Forelimb muscle (tissue), 1 donor: Measurements from ENCODE around the gene CLTRN. TPM values are rescaled to one million over a fixed set of nuclear protein-coding genes. Genes with fewer than 3 reads are reported as not detected.
"Not testable (repeated sequence)": the region's sequence is repeated elsewhere in the genome, so short reads cannot be mapped to it uniquely, and the experiment has no call there.

ENCODE experiments used
- DNase-seq: peaks from one replicate; pipeline ENCODE4 v3.0.0-alpha.2; 2013; ENCODE audit warnings: low read depth
- polyA plus RNA-seq: library from polyadenylated mRNA; unstranded; fragments of 120-200 nt; gene quantifications from one replicate; pipeline ENCODE4 v1.2.1, GENCODE V29; 2013; ENCODE audit not compliant: insufficient read length

CLTRN gene
- 0.61 TPM for polyA plus RNA-seq

DNA sequence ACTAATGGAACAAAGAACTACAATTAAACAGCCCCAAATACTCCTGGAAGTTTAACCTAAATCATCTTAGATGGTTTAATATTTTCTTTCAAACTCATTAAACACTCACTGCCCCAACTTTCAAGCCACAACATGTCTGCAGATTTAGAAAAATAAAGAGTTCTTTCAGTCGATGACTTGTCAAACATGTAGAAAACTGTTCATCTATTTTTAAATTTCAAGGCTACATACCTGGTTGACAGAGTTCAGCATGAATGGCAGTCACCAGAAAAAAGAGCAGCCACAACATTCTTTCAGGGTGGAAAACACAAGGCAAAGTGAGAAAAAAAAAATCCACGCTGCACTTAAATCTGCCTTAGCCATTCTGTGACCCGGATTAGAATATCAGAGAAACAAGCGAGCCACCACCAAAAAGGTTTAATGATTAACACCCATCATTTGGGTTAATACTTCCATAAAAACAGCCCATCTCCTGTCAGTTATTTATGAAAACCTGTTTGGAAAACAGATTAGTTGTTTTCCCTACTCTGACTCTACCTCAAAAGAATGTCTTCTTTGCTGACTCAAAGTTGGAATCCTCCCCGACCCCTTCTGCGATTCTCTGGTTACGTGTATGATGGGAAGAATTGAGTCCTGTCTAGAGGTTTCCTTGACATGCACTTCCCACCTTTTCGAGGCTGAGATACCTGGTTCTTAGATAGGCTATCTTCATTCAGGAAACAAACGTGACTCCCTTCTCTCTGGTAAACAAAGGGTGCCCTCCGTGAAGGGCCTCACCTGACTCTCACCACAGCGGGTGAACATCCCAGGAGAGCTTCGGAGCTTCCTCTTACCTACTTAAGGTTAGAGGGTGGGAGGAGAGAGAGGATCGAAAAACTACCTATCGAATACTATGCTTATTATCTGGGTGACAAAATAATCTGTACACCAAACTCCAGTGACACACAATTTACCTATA is at the start of gene CLTRN:
Gene CLTRN, minus strand, starts transcription at position 319 of the 958 bp plus-strand sequence. Its CDS starts 30 bp downstream, at position 289.
- DNase-seq, result no peak

DNA sequence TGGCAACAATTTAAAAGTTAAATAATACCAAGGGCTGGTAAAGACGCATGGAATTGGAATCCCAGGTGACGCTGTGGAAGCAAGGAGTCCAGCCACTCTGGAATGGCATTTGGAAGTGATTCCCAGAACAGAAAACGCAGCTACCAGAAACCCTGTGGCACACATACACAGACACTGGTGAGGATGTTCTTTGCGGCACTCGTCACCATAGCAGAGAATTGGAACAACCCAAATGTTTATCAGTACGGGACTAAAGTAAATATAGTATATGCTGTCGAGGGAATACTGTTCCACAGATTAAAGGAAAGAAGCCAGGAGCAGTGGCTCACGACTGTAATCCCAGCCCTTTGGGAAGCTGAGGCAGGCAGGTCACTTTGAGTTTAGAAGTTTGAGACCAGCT is 39.7 kb upstream of the CLTRN start:
- DNase-seq, result not testable (repeated sequence)

GRCh38 chrX:15703809-15704208 is 39.2 kb upstream of the CLTRN start:
- DNase-seq, result not testable (repeated sequence)

DNA sequence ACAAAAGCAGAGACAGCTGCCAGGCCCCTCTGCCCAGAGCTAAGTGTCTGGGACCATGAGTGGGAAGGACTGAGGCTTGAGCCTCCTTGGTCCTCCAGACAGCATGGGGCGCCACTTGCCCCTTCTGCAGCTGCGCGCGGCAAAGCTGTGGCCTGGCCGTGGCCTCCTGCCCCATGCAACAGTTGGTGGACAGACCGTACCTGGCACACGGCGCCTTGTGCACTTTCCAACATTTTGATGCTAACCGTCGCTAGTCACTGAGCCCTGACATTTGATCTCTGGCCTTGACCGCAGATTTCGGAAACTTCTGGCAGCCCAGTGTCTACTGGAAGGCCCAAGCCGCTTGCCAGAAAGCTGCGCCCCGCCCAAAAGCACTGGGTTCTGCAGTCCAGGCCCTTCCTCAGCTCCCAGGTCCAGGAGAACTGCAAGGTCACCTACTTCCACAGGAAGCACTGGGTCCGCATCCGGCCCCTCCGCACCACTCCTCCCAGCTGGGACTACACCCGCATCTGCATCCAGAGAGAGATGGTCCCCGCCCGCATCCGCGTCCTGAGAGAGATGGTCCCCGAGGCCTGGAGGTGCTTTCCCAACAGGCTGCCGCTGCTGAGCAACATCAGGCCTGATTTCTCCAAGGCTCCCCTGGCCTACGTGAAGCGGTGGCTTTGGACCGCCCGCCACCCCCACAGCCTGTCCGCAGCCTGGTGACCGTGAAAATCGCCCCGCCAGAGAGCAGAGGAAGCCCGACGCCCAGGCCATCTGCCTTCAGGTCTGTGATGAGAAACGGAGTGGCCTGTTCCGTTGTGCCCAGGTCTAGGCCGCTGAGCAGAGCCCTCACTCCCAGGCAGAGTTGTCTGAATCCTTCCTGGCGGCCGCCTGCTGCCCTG is 38.1 kb upstream of the CLTRN start:
- no peak for DNase-seq

GRCh38 chrX:15696516-15696915 is 31.9 kb upstream of the CLTRN start:
- DNase-seq, result no peak

DNA sequence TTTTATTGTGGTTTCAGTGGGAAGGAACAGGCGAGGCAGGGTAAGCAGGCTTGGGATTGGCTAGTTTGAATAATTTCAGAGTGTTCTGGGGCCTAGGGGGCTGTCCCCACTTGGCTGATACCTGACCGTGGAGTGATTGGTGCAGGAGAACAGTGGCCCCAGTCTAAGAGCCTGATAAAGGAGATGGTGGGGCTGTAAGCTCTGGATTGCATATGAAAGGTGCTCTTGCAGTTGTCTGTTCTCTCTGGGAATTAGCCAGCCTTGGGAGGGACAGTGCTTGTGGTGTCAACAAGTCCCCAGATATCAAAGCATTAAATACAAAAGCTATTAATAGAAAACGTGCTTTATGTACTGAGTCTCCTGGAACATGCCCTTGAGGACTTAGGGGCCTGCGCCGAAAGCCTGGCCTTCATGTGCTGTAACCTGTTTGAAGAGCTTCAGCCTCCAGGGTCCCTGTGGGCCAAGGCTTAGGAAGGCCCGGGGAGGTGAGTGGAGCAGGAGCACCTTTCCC is 30.4 kb upstream of the CLTRN start:
- no peak for DNase-seq

DNA sequence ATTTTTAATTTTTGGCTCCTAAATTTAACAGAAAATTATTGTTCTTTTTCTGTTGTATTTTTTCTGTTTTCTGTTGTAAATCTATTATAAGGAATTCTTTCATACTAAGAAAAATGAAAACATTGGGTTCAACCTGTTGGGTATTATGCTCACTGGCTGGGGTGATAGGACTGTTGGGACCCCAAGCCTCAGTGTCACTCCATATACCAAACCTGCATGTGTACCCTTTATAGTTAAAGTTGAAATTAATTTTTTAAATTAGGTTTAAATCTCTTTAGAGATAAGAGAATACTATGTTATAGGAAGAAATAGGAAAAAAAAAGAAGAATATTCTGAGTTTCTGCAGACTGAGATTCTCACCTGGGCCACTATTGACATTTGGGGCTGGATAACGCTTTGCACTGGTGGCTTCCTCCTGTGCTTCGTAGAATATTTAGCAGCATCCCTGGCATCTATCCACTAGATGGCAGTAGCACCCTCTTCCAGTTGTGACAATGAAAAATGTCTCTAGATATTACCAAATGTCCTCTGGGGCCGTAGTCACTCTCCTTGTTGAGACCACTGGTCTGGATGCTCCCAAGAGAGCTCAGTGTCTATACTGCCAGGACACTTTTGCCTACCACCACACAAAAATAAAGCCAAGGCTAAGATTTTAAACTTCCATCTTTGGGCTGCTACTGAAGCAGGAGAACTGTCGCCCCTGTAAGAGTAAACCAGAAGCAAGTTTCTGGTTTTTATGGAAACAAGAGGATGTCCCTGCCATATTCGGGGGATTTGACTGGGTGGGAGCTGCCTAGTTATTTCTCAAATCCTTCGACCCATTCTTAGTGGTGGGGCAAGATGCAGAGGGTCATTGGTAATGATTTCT is 22.4 kb upstream of the CLTRN start:
- DNase-seq, result no peak

- no peak for DNase-seq
Observed at GRCh38 chrX:15683193-15683592, 18.6 kb upstream of the CLTRN start.

DNA sequence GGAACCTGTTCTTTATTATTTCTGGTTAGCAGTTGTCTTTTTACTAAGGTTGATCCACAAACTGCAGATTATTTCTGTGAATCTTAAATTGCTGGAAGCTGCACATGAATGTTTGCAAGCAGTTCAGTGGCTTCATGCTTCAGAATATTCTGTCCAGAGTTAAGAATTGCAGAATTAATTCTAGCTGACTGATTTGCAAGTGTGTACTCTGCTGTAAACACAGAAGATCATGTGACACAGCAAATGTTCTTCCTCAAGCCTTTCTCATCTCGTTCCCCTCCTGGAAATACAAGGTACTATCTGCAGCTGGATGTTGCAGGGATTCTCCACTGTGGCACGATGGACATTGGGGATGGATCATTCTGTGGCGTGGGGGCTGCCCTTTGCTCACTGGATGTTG is 16.8 kb upstream of the CLTRN start:
- DNase-seq, result no peak

- DNase-seq, result no peak
Observed at GRCh38 chrX:15680401-15680800, 15.8 kb upstream of the CLTRN start.

DNA sequence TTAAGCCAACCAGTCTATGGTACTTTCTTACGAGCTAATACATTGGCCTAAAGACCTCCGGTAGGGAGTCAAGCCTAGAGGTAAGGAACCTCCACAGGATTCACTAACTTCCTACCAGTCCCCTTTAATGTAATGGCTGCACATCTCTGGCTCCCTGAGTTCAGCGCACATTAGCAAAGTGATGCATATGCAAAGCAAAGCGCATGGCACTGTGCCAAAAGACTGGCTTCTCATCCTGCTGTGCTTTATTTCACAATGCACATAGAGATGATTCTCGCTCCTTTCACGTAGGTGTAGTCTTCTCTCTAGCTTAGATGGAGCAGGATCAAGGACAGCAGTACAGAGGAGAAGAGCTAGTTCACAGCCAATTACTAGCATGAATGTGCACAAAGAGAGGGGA is 14.6 kb upstream of the CLTRN start:
- DNase-seq, result no peak

GRCh38 chrX:15678339-15678738 is 13.7 kb upstream of the CLTRN start:
- DNase-seq, result no peak

DNA sequence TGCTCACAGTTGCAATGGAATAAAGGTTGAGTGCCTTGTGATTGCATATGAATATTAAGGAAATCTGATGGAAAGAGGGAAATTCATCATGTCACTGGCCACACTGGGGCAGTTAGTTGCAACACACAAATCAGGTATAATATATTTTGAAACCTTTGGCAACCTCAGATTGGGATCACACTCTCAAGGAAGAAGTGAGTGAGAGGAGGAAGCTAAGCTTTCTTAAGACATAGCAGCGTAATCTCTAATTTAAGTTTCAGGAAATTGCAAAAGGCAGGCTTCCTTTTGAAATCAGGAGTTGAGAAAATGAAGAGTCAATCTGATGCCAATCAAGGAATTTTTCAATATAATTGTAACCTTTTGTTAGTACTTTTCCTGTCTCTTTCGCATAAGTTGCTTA is 12.3 kb upstream of the CLTRN start:
- DNase-seq, result no peak

GRCh38 chrX:15675490-15675921 is 10.9 kb upstream of the CLTRN start:
- DNase-seq, result peak; percentile 81

DNA sequence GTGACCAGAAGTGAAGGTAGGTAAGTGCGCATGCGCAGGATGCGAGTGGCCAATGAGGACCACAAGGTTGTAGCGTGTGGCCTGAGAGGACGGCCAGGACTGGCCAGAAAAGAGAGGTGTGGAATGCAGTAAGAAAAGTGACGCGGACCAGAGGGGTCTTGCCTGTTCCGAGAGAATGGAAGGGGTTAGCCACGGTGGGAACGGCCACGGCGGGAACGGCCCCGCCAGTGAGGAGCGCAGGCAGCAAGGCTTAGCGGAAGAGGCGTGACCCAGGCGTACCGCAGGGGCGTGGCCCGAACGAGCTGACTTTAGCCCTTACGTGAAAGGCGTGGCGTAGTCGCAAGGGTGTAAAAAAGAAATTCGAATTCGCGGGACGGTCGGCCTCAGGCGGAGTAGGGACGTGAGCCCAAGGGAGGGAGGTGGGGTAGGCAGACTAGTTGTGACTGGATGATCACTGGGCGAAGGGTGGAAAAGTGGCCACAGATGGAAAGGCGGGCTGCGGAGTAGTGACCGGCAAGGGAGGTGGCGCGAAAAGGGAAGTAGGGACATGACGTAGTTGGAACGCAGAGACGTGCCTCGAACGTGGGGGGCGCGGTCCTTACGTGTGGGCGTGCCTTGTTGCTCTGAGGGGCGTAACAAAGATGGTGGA is 10.4 kb upstream of the CLTRN start:
- peak; percentile 97 for DNase-seq

- DNase-seq, result no peak
Observed at GRCh38 chrX:15674514-15674840, 9.9 kb upstream of the CLTRN start.

- no peak for DNase-seq
Observed at GRCh38 chrX:15673970-15674369, 9.4 kb upstream of the CLTRN start.

DNA sequence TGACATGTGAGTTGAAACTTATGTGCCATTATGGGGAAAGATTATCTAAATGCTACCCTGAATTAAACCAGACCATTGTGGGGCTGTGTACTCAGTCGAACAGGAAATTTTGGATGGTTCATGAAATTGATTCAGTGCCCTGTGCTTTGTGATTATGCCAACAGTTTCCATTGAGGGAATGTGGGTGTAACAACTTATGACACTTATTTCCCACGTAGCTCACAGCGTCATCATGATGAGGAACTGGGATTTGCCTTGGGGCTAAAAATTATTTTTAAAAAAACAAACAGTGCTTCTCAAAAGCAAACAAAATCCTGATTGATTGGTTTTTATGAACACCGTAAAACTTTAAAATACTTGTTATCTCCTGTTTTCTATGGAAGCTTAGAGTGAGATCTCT is 8.3 kb upstream of the CLTRN start:
- no peak for DNase-seq

DNA sequence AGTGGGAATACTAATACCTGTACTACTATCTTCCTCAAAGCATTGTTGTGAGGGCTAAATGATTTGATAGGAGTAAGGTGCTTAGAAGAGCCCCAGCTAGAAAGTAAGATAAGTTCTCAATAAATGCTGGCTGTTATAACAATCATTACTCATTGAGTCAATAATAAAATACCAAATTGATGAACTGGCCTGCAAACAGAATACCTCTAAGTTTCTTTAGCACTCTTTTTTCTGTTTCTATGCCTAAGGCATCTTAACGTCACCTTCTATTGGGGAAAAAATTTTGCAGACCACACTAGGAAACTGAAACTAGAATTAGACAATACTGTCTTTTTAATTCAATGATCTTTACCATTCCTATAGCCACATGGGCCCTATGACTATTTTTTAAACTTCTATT is 1.2 kb downstream of the CLTRN start:
- no peak for DNase-seq

DNA sequence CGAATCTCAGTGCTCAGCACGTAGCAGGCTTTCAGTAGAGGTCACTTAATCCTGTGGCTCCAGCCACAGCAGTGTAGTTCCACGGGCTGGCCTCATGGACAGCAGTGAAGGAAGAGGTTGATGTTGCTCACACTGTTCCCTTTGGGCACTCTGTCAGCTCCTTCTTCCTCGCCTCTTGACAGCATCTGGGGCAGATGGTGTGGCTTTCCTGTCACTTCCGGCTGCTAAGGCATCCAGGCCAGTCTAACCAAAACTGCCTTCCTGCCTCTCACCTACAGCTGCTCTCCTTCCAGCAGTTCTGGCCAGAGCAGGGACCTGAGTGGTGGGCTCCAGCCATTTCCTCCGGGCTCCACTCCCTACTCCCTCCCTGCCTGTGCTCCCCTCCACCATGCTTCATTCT is 9.8 kb downstream of the CLTRN start:
- DNase-seq, result not testable (repeated sequence)

DNA sequence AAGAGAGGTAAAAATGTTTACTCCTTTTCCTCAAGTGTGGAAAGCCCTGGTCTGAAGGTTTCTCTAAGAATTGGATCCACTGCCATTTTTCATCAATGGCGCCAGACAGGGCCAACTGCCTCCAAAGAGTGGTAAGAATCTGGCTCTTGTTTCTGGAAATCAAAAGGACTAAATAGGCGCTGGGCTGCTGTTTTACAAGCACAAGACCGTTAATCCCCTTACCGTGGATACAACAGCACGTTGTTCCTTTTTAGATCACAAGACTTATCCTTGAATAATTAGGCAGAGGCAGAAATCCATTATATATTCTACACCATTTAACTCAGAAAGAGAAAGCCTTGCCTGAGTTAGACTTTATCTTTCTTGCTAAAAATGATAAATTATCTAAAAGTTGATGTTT is 10.6 kb downstream of the CLTRN start:
- DNase-seq, result no peak
